GM21737 (cell line): ENCODE data around the gene ABHD16A.

Source experiments
- ATAC-seq: cut with Tn5 transposase; IDR thresholded peaks from one replicate; pipeline ENCODE4 v1.9.1; 2021; ENCODE audit warnings: mild to moderate bottlenecking, moderate library complexity; ENCODE audit not compliant: unreplicated experiment

The ABHD16A gene

GRCh38 chr6:31702819-31703716 is at the start of gene ABHD16A:
Gene ABHD16A (minus strand): TSS chr6:31703324. CDS start chr6:31703281, 43 bp downstream.
- peak; percentile 86 for ATAC-seq

GRCh38 chr6:31752739-31753319 is 49.7 kb upstream of the ABHD16A start:
- no peak for ATAC-seq

GRCh38 chr6:31750411-31751022 is 47.4 kb upstream of the ABHD16A start:
- ATAC-seq, result no peak

GRCh38 chr6:31749301-31750036 is 46.3 kb upstream of the ABHD16A start:
- ATAC-seq, result no peak

- no peak for ATAC-seq
Measured at GRCh38 chr6:31744422-31744821, 41.3 kb upstream of the ABHD16A start.

- no peak for ATAC-seq
Measured at GRCh38 chr6:31742894-31743293, 39.8 kb upstream of the ABHD16A start.

GRCh38 chr6:31741815-31742214 is 38.7 kb upstream of the ABHD16A start:
- no peak for ATAC-seq

GRCh38 chr6:31740397-31741223 is 37.5 kb upstream of the ABHD16A start:
- ATAC-seq, result no peak

- ATAC-seq, result peak; percentile 64
Measured at GRCh38 chr6:31739639-31740396, 36.7 kb upstream of the ABHD16A start, which contains the start of gene MSH5. Gene MSH5 (plus strand): TSS chr6:31740005. CDS start chr6:31740467, 462 bp downstream.

- ATAC-seq, result no peak
Measured at GRCh38 chr6:31737991-31738979, 35.2 kb upstream of the ABHD16A start.

GRCh38 chr6:31737315-31737990 is 34.3 kb upstream of the ABHD16A start:
- no peak for ATAC-seq

- no peak for ATAC-seq
Measured at GRCh38 chr6:31736768-31737314, 33.7 kb upstream of the ABHD16A start.

- peak; percentile 21 for ATAC-seq
Measured at GRCh38 chr6:31736021-31736767, 33.1 kb upstream of the ABHD16A start, which contains the start of gene CLIC1. Gene CLIC1 (minus strand): TSS chr6:31736530. CDS start chr6:31736300, 230 bp downstream.

- no peak for ATAC-seq
Measured at GRCh38 chr6:31734821-31735406, 31.8 kb upstream of the ABHD16A start.

GRCh38 chr6:31734247-31734820 is 31.2 kb upstream of the ABHD16A start:
- ATAC-seq, result no peak

GRCh38 chr6:31733734-31734133 is 30.6 kb upstream of the ABHD16A start:
- ATAC-seq, result no peak
